ENCODE data around the gene PARP12. TPM values are rescaled to one million over a fixed set of nuclear protein-coding genes. Genes with fewer than 3 reads are reported as not detected.

Gene PARP12
- total RNA-seq, 4 donors from 2014 or later = 17.8 to 21.5 (median 18.5) TPM

- intact Hi-C loops (cut with DNase I; ENCODE audit: low total_unique reads) = loop anchor here (10.0 kb wide), 1 partner anchor 231 kb away; the partner anchor contains the start of gene HIPK2
- H3K4me3 ChIP-seq (ENCODE audit: low read depth, poor library complexity, severe bottlenecking) = no peak overlapping the region
- no peak for DNase-seq (ENCODE audit: low spot score in 2 of 2)
- WGBS, 2 donors = 65 to 70% methylated on average over 13 of the region's 13 CpGs
- TF ChIP-seq POLR2A (IDR thresholded peaks at IDR 0.05) (no peak), CTCF (IDR thresholded peaks at IDR 0.05) (no peak)
Observed at GRCh38 chr7:140005754-140006503, 56.8 kb downstream of the PARP12 start.

DNA sequence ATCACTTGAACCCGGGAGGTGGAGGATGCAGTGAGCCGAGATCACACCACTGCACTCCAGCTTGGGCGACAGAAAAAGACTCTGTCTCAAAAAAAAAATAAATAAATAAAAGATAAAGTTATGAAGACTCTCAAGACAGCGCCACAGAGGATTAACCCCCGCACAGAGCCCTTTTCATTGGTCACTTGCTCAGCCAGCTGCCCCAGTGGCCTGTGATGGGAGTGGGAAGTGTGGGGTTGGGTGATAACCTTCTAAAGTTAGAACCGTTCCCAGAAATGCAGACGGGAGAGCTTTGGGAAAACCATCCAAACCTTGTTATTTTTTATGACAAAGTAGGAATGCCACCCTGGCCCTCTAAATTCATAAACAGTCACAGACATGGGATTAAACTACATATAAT lies 57.4 kb downstream of the PARP12 start:
- DNase-seq (ENCODE audit: low spot score in 2 of 2) = no peak
- intact Hi-C loops (cut with DNase I; ENCODE audit: low total_unique reads) = loop anchor here (10.0 kb wide), 1 partner anchor 231 kb away; the partner anchor contains the start of gene HIPK2
- WGBS, 2 donors = 89% methylated on average over 7 of the region's 7 CpGs
- TF ChIP-seq POLR2A (IDR thresholded peaks at IDR 0.05) = no peak
- TF ChIP-seq CTCF (IDR thresholded peaks at IDR 0.05) = no peak
- H3K4me3 ChIP-seq (ENCODE audit: low read depth, poor library complexity, severe bottlenecking) = no peak overlapping the region

DNA sequence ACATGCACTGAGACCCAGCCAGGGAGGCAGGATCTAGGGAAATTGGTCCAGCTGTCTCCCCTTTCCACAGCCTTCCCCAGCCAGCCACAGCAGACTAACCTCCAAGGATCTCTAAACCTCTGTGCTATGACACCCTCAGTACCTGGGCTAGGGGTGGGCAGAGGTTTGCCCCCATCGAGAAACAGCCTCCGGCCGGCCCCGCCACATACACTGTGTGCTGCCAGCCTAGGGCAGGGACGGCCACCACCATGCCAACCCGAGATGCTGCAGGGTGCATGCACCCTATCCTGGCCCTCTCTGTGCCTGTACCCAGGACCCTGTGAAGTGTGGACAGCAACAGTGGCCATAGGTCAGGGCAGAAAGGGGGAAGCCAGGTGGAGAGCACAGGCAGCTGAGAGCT lies 58.1 kb downstream of the PARP12 start:
- WGBS, 2 donors = 91 to 98% methylated on average over 6 of the region's 6 CpGs
- TF ChIP-seq POLR2A (IDR thresholded peaks at IDR 0.05) (no peak), CTCF (IDR thresholded peaks at IDR 0.05) (no peak)

GRCh38 chr7:140003913-140004382 lies 58.8 kb downstream of the PARP12 start:
- no peak for TF ChIP-seq CTCF (IDR thresholded peaks at IDR 0.05)
- no peak for TF ChIP-seq POLR2A (IDR thresholded peaks at IDR 0.05)
- no peak overlapping the region for H3K4me3 ChIP-seq (ENCODE audit: low read depth, poor library complexity, severe bottlenecking)
- intact Hi-C loops (cut with DNase I; ENCODE audit: low total_unique reads) = loop anchor here (5.0 to 10.0 kb wide), 2 partner anchors 229 to 357 kb away; partner anchors contain the start of gene HIPK2
- 65 to 70% methylated on average over 9 of the region's 9 CpGs for WGBS, 2 donors
- DNase-seq (ENCODE audit: low spot score in 2 of 2) = no peak

More for the DNA sequence above, 58.1 kb downstream of the PARP12 start:
- DNase-seq (ENCODE audit: low spot score in 2 of 2) = no peak
- H3K4me3 ChIP-seq (ENCODE audit: low read depth, poor library complexity, severe bottlenecking) = no peak overlapping the region
- intact Hi-C loops (cut with DNase I; ENCODE audit: low total_unique reads) = loop anchor here (5.0 to 10.0 kb wide), 2 partner anchors 230 to 357 kb away; partner anchors contain the start of gene HIPK2

DNA sequence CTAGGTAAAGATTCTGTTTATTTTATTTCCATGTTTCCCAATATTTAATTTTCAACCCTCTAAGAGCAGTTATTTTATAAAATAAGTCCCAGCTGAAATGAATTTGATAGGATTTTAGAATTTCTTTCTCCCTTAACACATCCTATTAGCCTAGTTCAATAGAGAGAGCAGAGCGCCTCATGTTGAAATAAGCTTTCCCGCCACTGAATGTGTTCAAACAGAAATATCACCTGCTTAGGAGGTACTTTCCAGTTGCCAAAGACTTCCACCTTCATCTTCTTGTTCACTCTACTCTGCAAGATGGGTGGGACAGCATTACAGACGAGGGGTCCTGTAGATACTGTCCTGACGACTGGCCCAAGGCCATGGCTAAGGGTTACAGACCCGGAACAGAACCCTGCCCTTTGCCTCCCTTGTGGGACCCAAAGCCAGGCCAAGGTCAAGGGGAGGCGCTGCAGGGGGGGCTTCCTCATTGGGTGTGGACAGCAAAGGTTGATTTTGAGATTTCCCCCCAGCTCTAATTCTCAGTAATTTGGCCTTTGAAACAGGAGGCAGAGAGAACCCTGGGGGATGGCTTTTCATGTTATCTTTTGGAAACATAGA lies 62.0 kb downstream of the PARP12 start:
- TF ChIP-seq POLR2A (IDR thresholded peaks at IDR 0.05) = no peak
- no peak for TF ChIP-seq CTCF (IDR thresholded peaks at IDR 0.05)
- 71 to 91% methylated on average over 6 of the region's 6 CpGs for WGBS, 2 donors
- no peak for DNase-seq (ENCODE audit: low spot score in 2 of 2)
- H3K4me3 ChIP-seq (ENCODE audit: low read depth, poor library complexity, severe bottlenecking) = no peak overlapping the region
- intact Hi-C loops (cut with DNase I; ENCODE audit: low total_unique reads) = loop anchor here (5.0 to 10.0 kb wide), 2 partner anchors 226 to 353 kb away; partner anchors contain the start of gene HIPK2
